Testis (tissue), 2 donors: ENCODE results near the gene PEX10.

ENCODE experiments used
- CTCF ChIP-seq, 3 experiments: fragments of 450-650 bp in 2 of 3; fragments of 200-600 bp in 1 of 3; sonication (generic) in 1 of 3; IDR thresholded peaks; one replicate each; pipeline ENCODE4 v1.5.1; 2016 to 2019; ENCODE audit warnings: antibody characterized with exemption in 3 of 3, mild to moderate bottlenecking in 2 of 3, moderate library complexity in 1 of 3
- POLR2A ChIP-seq: fragments of 450-650 bp; IDR thresholded peaks from one replicate; pipeline ENCODE4 v1.6.1; 2017; ENCODE audit warnings: antibody characterized with exemption, mild to moderate bottlenecking, moderate library complexity

GRCh38 chr1:2396059-2396458 lies 16.3 kb downstream of the PEX10 start:
- TF ChIP-seq CTCF (IDR thresholded peaks at IDR 0.05) (no peak), POLR2A (no peak)
